Hematopoietic multipotent progenitor cell treated with erythropoietin and hydrocortisone succinate and interleukin-3 and kit ligand, for 6 days (in vitro differentiated cells): ENCODE measurements around the gene TSPAN5.

Experiments
- DNase-seq: peaks from one replicate; pipeline ENCODE4 v3.0.0-alpha.2; 2015

Gene TSPAN5

DNA sequence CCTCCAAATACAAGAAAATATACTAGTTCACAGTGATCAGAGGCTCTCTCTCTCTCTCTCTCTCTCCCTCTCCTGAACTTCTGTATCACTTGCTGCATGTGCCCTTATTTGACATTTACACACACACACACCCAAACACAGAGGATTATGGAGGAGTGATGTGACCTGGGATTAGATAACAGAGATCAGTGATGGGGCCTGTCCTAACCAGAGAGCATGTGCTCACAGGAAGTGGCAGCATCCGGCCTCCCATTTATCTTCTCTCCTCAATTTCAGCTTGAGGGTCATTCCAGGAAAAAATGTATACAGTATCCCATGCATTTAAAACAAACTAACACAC lies 143.0 kb downstream of the TSPAN5 start:
- peak; percentile 25 for DNase-seq

DNA sequence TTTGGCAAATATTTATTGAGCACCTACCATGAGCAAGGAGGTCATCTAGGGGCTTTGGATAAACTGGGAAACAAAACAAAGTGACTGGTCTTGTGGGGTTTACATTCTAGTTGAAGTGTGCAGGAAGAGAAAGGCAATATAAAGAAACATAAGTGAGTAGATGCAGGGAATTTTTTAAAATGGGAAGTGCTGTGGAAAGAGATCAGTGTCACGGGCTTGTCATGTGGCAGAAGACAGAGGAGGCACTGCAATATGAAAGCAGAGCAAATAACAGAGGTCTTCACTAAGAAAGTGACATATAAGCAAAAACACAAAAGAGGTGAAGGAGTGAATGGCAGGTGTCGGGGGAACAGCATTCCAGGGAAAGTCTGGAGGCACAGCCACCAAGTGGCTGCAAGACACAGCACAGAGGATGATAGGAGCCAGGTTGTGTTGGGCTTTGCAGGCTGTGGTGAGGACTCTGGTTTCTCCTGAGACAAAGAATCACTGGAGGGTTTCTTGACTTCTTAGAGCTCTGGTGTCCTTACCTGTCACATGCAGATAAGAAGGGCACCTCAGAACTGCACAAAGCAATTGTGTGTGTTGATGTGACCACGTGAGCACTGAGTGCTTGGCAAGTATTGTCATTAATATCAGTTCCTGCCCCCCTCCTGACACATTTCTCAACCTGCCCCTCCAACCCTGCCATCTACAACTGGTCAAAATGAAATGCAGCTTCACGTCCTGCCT lies 143.5 kb downstream of the TSPAN5 start:
- peak; percentile 16 for DNase-seq

DNA sequence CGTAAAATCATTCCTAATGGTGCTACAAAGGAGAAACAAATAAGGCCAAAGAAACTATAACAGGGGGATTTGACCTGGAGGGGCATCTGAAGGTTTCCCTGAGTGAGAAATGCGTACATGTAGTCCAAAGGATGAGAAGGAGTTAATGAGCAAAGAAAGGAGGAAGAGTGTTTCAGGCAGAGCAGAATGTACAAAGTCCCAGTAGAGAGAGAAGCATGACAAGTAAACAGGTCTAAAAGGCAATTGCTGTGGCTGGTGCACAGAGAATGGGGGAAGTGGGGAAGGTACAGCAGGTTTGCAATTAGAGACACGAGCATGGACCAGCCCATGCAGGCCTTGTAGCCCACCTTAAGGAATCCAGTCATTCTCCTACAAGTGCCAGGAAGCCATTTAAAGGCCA lies 145.5 kb downstream of the TSPAN5 start:
- no peak for DNase-seq

DNA sequence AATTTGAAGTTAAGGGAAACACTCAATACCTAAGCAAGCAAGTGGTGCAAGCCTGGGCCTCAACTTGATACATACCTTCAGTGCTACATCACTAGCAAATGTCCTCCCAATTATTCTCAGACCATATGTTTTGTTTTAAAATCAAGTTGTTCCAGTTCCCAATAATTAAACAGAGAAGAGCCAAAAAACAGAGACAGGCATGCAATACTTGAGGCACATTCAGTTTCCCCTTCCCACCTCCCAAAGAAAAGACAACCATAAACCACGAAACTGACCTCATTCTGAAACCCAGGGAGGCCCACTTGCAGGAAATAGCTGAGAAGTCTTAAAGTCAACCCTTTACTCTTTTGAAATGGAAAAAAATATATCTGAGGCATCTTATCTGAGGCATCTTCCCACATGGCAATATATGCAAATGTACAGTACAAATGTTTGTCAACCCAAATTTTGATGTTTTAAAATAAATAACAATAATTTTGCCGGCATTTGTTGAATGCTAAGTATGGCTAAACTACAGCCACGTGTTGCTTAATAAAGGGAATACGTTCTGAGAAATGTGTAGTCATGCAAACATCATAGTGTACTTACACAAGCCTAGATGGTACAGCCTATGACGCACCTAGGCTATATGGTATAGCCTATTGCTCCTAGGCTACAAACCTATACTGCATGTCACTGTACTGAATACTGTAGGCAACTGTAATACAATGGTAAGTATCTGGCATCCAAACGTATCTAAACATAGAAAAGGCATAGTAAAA lies 147.5 kb downstream of the TSPAN5 start:
- no peak for DNase-seq

DNA sequence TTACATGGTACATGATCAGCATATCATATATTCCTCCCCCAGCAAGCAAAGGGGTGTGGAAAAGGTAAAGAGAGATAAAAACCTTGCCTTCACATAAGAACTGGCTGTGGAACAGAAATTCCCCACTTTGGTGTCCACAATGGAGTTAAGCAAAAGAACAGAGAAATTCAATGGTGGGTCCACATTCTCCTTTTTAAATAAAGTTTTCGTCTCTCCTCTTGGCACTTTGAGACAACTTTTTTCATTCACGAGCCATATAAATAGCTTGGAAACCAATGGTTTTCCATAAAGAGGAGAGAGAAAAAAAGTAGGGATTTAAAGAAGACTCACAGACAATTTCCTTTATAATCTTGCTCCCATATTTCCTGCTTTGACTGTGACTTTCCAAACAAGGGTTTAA lies 148.1 kb downstream of the TSPAN5 start:
- DNase-seq = no peak

DNA sequence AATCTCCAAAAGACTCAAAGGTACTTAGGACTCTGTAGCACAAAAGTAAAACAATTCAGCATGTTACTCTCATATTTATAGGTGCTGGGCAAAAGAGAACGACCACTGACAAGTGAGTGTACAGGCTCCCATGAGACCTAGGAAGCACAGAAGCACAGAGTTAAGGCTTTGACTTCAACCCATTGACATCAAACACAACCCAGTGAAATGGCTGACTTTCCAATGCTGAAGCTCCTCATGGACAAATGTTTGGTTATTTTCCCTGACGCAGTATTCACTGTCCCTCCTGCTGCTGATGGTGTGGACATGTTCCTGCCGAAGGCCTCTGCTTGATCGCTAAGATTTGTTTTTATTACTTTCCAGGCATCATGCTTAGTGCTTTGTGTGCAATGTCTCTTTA lies 148.7 kb downstream of the TSPAN5 start:
- no peak for DNase-seq

DNA sequence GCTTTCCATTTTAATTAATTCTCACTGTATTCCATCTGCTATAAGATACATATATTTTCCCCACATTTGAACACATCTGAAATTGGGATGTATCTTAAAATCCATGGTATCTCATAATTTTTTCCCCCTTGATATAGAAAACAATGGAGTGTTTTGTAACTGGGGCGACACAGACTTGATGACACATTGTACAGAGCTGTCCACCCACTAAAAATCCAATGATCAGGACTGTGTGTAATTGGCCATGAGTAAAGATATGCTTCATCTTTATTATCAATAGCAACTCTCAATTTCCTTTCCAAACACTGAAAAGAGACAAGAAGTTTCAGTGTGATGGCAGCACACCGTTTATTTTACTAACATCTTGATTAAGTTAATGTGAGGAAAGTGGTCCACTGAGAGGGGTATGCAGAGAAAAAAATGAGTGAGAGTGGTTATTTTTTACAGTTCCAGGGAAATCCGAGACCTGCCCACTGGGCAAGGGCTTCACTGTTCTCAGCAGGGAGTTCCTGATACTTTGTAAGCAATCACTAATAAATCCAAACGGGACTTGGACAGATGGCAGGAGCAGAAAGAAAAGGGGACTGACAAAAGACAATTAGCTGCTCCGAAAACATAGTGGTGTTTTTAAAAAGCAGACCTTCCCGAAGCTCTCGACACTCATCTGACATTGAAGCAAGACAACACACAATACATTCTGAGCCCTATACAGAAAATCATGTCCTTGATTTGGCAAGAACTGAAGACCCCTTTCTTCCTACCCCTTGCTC lies 149.4 kb downstream of the TSPAN5 start:
- DNase-seq = no peak

DNA sequence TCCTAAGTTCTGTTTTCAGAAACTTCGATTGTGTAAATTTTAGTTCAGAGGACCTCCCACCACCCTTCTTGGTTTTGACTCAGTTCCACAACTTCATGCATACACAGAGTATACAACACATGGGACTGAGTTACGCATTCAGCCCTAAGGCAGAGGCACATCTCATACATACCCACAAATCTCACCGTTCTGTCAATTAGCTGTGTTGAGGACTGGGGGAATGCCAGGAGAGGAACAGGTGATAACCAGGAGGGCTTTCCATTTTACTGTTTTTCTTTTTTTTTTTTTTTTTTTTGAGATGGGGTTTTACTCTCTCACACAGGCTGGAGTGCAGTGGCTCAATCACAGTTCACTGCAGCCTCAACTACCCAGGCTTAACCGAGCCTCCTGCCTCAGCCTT lies 150.2 kb downstream of the TSPAN5 start:
- no peak for DNase-seq

DNA sequence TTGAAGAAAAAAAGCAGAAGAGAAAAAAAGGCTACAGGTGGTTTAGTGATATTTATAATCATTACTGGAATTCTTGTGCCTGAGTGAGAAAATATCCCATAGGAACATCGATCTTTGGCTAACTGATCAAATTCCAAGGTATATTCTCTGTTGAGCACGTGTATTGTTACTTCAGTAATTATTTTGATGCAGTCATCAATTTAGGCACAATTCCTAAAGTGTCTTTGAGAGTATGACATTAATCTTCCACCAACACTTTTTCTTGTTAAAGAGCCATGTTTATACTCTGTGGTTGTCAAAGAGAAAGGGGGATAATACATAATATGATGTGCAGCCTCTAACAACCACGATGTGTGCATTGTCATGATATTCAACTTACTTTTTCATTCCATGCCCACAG lies 151.1 kb downstream of the TSPAN5 start:
- DNase-seq = no peak

DNA sequence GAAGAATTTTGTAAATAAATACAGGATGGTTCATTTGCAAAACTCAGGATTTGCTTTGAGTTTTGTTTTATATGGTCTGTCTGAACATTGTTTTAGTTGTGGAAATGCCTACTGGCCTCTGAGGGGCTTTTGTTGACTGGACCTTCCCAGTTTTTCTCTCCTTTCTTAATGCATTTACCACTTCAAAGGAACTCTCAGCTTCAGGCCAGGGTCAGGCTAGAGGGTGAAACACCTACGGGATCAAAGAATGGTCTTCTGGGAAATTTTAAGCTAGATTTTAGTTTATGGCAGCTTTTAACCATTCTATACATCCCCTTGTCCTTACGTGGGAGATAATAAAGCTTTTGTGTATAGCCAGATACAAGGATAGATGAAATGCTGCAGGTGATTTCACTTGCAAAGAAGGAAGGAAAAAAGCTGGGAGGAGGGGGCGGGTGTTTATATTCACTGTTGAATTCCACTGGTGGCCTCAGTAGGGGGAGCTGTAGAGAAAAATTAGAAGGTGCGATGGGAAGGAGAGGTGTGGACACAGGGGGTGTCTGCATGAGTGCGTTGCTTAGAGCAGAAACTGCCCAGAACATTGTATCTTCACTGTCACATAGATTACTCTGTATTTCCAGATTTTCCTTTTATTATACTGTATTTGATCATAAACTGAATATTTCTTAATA lies 151.8 kb downstream of the TSPAN5 start:
- DNase-seq = peak; percentile 17

DNA sequence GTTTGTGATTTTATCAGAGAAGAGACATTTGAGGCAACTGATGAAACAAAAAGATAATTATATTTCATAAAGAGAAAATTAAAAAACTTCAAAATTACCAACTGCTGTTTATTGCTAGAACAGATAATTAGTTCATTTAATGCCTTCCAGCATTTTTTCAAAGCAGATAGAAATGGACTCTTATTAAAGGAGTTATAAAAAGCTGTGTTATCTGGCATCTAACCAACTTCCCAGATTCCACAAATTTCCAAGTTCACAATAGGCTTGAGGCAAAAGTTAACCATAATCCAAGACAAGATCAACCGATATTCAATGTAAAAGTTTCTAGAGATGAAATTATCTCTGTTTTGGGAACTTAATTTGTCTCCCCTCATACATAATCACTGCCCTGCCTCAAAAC lies 152.4 kb downstream of the TSPAN5 start:
- DNase-seq = no peak

DNA sequence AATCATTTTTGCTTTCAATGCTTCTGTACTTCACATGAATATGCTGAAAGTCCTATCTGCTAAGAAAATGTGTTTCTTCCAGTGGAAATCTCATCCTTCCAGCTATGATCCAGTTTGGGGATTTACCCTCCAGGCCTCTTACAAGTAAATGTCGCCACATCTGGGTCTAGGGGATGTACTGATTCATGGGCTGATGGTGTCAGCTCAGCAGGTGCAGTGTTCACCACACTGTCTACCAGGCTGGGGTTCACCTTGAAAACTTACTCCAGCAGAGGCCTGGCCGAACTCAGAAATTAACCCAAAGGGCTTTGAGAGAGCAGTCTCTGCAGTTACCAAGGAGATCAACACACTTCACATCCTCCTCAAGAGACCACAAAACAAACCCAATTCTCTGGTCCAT lies 154.3 kb downstream of the TSPAN5 start:
- no peak for DNase-seq

DNA sequence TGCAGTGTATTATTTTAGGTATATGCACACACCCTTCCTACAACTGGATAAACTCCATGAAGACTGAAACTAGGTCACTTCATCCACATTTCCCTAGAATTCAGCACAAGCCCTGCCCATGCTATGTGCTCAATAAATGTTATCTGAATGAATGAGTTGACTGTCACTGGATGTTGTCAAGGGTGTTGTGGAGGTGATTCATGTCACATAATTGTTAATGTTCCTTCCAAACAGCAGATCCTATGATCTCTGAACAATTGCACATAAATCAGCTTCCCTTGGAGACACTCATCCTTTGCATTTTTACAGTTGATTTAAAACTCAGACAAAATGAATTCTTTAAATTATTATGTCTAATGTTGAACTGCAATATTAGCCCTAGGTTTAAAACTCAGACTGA lies 154.7 kb downstream of the TSPAN5 start:
- DNase-seq = no peak

DNA sequence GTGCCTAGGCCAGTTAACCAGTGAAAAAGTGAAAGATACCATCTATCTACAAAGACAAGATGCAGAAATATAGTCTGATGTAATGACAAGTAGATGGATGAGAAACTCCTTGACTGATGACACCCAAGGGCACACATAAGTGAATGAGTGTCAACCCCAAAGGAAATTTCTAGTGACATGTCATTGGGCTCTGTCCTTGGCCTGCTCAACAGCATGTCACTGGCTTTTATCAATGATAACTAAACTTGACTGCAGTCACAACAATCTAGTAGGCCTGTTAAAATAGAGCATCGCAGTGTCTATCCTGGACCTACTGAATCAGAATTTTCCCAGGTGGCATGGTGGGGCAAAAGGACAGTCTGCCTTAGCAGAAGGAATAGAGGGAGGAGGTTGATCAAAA lies 155.8 kb downstream of the TSPAN5 start:
- DNase-seq = no peak

DNA sequence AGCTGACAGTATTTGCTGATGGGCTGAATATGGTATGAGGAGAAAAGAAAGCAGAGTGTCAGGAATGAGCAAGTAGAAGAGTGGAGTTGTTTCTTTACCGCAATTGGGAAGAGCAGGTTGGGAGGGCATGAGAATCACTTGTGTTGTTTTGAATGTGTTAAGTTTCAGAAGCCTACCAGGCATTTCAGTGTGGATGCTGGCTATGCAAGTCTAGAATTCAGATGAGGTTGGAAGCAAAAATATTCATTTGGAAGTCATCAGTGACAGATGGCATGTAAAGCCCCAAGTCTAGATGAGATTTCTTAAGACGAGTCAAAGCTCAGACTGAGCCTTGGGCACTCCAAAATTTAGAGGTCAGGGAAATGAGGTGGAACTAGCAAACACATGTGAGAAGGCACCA lies 156.4 kb downstream of the TSPAN5 start:
- no peak for DNase-seq

DNA sequence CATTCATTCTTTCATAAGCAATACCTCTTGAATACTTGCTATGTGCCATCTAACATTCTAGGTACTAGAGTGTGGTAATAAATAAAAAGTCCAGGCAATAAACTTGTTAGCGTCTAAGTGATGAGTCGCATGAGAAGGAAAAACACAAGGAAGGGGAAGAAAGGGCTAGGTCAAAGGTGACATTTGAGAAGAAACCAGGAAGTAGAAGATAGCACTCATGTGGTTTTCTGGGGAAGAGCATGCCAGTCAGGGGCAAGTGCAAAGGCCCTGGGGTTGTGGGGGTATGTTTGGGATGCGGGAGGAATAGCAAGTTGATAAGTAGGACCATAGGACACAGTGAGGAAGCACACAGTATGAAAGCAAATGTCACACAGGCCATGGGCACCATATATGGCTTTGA lies 157.0 kb downstream of the TSPAN5 start:
- no peak for DNase-seq

DNA sequence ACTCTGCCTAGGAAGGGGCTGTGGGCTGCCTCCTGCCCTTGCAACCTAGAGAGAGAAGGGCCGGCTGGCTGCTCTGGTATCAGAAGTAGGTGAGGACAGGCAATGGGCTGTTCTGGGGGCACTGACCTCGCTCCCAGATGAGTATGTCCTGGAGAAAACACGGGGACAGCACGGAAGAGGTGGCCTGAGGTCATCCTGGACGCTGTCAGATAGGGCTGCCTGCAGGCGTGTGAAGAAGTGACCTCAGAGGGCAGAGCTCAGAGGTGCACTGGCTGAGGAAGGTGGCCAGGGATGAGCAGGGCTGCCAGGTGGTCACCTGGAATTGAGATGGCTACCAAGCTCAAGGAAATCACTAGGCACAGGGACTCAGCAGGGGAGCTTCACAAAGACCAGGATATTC lies 159.6 kb downstream of the TSPAN5 start:
- DNase-seq = no peak

DNA sequence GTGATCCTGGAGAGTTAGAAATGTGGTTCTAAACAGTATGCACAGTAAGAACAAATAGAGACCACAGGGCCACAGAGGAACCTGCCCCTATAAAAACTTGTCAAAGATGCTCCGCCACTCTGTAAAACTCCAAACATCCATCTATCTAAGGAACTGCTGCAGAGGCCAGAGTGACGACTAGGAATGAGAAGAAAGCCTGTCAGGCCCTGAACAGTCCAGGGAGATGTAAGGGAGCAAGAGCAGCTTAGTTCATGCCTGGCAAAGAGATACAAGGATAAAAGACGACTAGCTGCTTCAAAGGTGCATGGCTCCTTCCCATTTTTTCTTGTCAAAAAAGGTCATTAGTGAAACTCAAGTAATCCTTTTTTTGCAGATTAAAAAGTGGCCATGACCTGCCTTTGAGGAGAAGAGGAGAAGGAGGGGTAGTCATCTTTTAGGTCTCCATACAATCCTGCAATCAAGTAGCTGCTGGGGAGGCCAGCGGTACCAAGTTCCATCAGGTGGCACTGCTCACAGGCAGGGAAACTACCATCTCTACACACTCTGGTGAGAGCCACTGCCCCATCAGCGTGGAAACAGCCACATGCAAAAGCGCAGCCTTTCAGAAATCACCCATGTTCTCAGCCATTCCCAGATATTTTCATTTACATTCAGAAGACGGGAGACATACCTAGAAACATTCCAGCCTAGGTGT lies 162.1 kb downstream of the TSPAN5 start:
- DNase-seq = no peak

DNA sequence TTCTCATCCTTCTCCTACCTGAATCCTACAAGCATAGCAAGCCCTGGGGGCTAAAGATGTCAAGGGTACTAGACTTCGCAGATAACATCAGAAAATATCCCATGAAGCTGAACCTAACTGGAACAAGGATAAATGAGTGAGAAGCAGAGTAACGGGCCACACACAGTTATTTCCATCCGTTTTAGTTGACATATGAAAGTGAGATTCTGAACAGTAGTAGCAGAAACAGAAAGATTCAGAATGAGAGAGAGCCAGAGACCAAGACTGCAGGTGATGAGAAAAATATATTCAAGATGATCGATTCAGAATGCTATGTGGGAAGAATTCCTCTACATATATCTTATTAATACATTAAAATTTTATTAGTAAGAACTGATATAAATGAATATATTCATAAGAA lies 165.1 kb downstream of the TSPAN5 start:
- no peak for DNase-seq

DNA sequence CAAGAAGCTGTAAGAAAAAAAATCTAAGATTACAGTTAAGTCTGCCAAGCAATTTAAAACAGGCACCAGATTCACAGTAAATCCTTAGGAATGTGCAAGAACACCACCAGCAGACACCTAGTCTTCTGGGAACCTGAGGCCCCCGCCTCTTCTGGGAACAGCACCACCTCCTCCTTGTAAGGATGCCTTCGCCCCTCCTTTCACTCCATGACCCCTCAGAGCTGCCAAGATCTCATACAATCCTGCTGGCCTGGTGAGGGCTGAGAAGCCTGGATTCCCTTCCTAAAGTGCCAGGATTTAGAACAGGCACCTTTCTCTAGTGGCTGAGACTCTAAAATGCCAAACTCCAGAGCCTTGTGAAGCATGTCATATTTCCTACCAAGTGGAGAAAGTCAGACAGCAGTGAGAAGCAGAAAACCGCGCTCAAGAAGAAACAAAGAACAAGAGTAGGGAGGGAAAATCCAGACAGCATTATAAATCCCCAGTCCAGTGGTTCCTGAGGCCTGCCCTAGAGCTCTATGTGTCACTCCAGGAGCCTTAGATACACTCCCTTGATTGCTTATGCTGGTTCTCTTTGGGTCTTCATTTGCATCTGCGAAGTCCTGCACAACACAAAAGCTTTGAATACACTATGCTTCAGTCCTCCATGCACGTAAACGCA lies 166.4 kb downstream of the TSPAN5 start:
- DNase-seq = no peak

DNA sequence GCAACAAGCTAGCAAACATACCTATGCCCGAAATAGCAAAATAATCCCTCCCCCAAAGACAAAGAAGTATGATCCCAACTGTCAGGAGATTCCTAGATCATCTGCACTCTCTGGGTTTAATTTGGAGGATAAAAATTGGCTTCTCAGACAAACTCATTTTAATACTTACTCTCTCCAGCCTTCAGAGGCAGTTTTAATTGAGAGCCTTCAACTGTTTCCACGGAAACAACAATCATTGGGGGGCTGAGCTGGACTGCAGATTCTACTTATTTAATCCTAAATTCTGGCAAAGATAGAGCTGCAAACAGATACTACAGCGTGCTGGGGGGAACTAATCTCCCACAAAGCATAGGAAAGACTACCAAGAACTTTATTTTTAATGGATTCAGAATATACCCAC lies 168.2 kb downstream of the TSPAN5 start:
- no peak for DNase-seq

DNA sequence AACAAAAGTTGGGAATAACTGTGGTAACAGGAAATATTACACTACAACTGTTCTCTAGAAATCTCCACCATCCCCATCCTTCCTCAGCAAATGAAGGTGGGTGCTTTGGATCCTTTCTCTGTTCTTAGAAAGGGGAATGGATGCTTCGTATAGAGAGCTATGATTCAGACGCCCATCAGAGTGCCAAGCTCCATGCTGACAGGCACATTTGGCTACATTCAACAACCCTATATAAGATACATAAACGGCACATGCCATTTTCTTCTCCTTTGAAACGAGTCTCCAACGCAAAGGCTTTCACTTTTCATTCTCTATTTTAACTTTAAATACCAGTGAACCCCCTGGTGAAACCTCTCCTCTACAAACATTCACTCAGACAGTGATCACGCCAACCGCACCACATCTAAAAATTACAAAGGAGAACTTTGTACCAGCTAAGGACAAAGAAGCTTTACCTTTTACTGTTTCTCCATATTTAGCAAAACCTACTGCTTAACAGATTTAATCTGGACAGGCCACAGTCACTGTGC lies 172.5 kb downstream of the TSPAN5 start:
- DNase-seq = no peak
